HG02840 (cell line): ENCODE measurements around the gene CCDC40.

Experiments
- ATAC-seq: cut with Tn5 transposase; IDR thresholded peaks from one replicate; pipeline ENCODE4 v1.9.1; 2021; ENCODE audit warnings: mild to moderate bottlenecking, moderate library complexity, moderate number of reproducible peaks; ENCODE audit not compliant: unreplicated experiment, low FRiP score

CCDC40 gene

GRCh38 chr17:80017226-80018010 lies 19.0 kb upstream of the CCDC40 start:
- ATAC-seq: no peak

GRCh38 chr17:80018917-80019651 lies 17.4 kb upstream of the CCDC40 start:
- no peak for ATAC-seq

- no peak for ATAC-seq
Observed at GRCh38 chr17:80021600-80021999, 14.8 kb upstream of the CCDC40 start.

DNA sequence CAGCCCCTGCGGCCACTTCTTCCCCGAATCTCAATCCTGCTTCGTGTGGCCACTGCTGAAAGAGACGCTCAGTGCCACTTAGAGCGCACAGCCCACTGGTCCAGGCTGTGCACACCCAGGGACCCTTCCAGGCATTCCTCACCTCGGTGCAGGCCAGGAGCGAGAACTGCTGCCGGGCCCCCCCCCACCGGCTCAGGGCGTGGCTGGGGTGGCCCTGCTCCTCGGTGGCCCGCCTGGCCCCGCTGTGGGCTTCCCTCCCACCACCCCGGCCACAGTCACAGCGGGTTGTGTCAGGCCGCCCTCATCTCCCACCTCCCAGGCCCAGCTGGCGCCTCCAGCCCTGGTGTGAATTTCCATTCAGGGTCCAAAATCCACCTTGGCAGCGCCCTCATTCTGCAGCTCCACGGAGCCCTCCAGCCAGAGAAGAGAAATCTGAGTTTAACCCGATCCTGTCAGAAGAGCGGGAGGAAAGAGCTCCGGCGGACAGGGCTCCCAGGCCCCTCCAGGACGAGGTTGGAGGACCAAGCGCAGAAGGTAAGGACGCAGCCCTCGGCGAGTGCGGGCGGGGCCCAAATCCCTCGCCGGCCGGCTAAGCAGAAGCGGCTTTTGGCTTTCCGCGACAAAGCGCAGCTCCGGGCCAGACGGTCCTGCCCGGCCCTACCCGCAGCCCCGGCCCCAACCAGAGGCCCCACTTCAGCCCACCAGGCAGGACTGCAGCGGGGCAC lies 12.8 kb upstream of the CCDC40 start:
- no peak for ATAC-seq

- ATAC-seq: no peak
Observed at GRCh38 chr17:80024206-80024972, 12.1 kb upstream of the CCDC40 start.

DNA sequence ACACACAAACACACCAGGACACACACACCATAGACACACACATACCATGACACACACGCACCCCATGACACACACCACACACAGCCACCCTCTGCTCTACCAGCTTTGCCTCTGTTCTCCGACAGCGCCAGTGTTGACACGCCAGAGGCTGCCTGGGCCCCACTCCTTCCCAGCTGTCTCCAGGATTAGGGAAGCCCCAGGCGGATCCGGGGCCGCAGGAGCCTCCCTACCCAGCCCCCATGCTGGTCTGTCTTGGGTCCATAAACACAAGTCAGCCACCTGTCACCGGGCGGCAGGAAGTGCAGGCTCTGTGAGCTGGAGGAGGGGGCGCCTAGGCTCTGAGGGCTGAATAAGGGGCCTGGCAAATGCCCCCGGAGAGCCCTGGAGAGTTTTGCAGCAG lies 11.3 kb upstream of the CCDC40 start:
- ATAC-seq: no peak

GRCh38 chr17:80025796-80026195 lies 10.6 kb upstream of the CCDC40 start:
- no peak for ATAC-seq

DNA sequence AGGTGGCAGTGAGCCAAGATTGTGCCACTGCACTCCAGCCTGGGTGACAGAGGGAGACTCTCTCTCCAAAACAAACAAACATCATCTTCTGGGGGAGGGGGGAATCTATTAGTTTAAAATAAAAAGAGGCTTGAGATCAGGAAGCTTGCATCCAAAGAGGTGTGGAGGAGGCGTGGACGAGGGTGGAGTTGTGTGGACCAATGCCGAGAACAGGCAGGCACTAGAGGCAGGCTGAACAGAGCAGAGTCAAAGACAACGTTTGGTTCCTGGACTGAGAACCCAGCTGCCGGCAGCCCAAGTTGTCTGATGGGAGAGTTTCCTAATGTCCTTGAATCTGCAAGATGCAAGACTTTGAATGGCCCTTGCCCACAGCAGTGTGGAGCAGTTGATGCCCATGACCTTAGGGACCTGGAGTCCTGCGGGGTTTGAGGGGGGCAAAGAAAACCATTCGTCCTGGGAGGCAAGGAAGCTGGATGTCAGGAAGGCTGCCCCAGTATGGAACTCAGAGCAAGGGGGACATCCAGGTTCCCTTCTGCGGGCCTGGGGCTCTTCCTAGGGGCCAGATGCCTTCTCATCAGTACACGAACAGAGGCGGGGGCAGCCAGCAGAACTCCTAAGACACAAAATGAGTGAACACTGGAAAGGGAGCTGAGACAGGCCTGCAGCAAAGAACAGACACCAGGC lies 9.9 kb upstream of the CCDC40 start:
- ATAC-seq: no peak

DNA sequence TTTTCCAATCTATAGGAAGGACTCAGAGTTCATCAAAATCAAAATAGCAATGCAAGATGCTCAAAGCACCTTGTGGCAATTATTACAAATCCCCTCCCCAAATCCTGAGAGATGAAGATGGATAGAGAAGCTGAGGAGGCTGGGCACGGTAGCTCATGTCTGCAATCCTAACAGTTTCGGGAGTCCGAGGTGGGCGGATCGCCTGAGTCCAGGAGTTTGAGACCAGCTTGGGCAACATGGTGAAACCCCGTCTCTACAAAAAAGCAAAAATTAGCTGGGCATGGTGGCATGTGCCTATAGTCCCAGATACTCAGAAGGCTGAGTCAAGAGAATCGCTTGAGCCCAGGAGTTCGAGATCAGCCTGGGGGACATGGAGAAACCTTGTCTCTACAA lies 9.4 kb upstream of the CCDC40 start:
- no peak for ATAC-seq

DNA sequence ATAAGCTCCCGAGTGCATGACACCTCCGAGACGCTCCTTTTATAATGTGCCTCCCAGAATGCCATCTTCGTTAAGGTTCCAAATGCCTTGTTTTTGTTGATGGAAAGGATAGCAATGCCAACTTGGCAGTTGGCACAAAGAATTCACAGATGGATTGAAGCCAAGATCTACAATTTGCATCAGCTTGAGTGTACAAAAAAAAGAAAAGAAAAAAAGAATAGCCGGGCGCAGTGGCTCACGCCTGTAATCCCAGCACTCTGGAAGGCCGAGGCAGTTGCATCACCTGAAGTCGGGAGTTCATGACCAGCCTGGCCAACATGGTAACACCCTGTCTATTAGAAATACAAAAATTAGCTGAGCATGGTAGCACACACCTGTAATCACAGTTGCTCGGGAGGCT lies 8.4 kb upstream of the CCDC40 start:
- no peak for ATAC-seq

- no peak for ATAC-seq
Observed at GRCh38 chr17:80029258-80029974, 7.0 kb upstream of the CCDC40 start.

DNA sequence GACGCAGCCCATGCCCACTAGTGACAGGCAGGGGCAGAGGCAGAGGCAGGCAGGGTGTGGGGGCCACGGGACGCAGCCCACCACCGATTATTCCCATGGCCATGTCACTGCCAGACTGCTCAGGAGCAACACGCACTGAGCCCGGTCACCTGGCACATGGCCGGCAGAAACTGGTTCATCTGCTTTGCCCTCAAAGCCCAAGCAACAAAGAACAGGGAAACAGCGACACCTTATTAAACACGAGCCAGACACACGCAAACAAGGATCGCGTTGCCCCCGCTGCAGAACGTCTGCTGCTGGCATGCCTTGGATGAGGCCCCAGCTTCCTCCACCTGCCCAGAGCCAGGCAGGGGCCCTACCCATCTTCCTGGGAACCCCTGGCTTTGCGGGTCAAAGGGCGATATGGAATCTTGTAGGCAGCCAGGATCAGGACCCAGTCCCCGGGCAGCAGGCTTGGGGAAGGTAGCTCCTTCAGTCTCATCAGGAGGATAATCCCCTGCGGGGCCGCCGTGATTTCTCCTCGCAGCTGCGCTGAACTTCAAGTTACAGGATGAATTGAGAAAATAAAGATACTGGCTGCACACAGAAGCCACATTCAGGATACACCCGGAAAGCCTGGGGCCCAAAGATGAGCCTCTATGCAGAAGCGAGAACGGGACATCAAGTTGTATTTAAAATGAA lies 5.6 kb upstream of the CCDC40 start:
- no peak for ATAC-seq

- ATAC-seq: no peak
Observed at GRCh38 chr17:80031691-80032430, 4.6 kb upstream of the CCDC40 start.

- ATAC-seq: no peak
Observed at GRCh38 chr17:80032614-80033171, 3.7 kb upstream of the CCDC40 start.

GRCh38 chr17:80033840-80034239 lies 2.6 kb upstream of the CCDC40 start:
- ATAC-seq: no peak

DNA sequence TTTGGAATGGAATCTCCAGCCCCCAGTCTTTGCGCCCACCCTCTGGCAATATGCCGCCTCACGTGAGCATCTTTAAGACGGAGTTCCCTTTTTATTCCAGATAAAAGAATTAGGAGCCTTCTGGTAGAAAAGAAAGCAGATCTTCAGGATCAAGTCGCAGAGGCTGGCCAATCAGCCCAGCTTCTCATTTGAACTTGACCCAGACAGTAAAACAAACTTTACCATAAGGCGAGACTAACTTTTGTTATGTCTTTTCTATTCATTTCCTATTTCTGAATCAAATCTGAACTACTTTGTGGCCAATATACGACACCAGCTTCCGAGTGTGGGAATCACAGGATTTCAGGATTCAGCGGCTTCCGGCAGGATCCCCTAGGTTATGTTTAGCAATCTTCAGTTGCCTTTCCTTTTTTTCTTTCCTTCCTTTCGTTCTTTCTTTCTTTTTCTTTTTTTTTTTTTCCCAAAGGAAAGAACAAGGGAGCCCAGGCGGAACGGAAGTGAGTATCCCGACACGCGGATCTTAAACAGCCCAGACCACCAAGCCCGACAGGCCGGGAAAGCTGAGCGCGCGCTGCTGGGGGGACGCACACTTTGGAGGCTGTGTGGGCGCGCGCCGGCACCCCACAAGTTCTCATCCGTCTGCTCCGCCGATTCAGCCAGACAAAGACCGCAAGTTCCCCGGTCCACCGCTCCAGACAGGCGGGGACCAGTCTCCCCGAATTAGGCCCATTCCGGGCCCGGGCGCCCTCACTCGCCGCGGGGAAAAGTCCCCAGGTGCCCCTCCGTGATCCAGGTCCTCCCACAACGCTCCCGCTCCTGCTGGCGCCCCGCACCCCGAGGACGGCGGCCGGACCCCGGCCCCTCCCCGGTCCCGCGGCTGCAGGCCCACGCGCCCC lies 1.4 kb upstream of the CCDC40 start:
- ATAC-seq: no peak

DNA sequence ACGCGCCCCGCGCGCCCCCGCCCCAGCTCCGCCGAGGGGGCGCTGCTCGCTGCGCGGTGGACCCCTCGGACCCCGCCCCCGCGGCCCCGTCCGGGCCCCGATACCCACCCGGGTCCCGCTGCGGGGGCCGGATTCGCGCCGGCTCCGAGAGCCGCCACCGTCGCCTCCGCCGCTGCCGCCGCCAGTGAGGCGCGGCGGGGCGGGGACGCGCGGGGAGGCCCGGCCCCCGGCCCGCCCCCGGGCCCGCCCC lies 830 bp upstream of the CCDC40 start, which contains the start of gene TBC1D16:
Gene TBC1D16, minus strand, starts transcription at position 186 of the 250 bp plus-strand sequence. CDS start 22,325 bp downstream, outside the sequence.
- ATAC-seq: no peak
